ENCODE data around the gene MRPS2.
"Not testable (repeated sequence)": the region's sequence is repeated elsewhere in the genome, so short reads cannot be mapped to it uniquely, and the experiment has no call there.

DNA sequence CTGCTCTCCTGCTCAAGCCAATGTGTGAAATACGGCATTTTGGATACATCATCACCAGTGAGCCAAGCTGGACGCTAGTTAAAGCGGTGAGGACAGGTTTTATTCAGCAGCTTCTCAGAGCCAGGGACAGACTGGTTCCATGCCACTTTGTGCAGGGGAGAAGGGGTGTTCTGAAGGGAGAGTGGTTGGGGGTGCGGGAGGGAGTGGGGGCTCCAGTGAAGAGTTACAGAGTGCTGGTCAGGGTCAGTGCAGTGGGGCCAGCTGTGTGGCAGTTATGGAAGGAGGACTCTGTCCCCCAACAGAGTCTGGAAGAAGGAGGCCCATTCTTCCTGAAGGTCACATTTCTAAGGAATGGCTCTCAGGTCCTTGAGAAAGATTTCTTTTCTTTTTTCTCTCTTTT is 34.3 kb downstream of the MRPS2 start:
- TF ChIP-seq POLR2A (IDR thresholded peaks at IDR 0.05), result not testable (repeated sequence)
- TF ChIP-seq, protein P1, sequence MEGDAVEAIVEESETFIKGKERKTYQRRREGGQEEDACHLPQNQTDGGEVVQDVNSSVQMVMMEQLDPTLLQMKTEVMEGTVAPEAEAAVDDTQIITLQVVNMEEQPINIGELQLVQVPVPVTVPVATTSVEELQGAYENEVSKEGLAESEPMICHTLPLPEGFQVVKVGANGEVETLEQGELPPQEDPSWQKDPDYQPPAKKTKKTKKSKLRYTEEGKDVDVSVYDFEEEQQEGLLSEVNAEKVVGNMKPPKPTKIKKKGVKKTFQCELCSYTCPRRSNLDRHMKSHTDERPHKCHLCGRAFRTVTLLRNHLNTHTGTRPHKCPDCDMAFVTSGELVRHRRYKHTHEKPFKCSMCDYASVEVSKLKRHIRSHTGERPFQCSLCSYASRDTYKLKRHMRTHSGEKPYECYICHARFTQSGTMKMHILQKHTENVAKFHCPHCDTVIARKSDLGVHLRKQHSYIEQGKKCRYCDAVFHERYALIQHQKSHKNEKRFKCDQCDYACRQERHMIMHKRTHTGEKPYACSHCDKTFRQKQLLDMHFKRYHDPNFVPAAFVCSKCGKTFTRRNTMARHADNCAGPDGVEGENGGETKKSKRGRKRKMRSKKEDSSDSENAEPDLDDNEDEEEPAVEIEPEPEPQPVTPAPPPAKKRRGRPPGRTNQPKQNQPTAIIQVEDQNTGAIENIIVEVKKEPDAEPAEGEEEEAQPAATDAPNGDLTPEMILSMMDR (IDR thresholded peaks at IDR 0.05), result not testable (repeated sequence)

Data from body of pancreas (tissue), 4 donors.